Esophagus muscularis mucosa (tissue), 4 donors: Measurements from ENCODE around the gene TP53BP1. TPM values are rescaled to one million over a fixed set of nuclear protein-coding genes. Genes with fewer than 3 reads are reported as not detected.

Source experiments
- DNase-seq: peaks from one replicate; pipeline ENCODE4 v3.0.0-alpha.2; 2017; ENCODE audit errors: extremely low spot score
- H3K27ac ChIP-seq, 4 donors: fragments of 200-600 bp; sonication (generic); replicated peaks in 1 of 4; 1 replicate in 3 of 4; 2 replicates in 1 of 4; pipeline ENCODE4 v1.5.1; 2016 to 2019; ENCODE audit warnings: mild to moderate bottlenecking in 1 of 4
- H3K27me3 ChIP-seq, 4 donors: fragments of 200-600 bp; sonication (generic); one replicate each; pipeline versions ENCODE4 v1.5.1 to v1.6.0; 2016 to 2019
- H3K36me3 ChIP-seq, 4 donors: fragments of 200-600 bp; sonication (generic); one replicate each; pipeline ENCODE4 v1.5.1; 2016 to 2019
- H3K4me1 ChIP-seq, 4 donors: fragments of 200-600 bp; sonication (generic); one replicate each; pipeline ENCODE4 v1.5.1; 2016 to 2019
- H3K4me3 ChIP-seq, 4 donors: fragments of 200-600 bp; sonication (generic); 1 replicate in 2 of 4; 2 replicates in 2 of 4; pipeline ENCODE4 v1.5.1; 2016 to 2019; ENCODE audit warnings: mild to moderate bottlenecking in 4 of 4, moderate library complexity in 1 of 4
- H3K9me3 ChIP-seq, 4 donors: fragments of 200-600 bp; sonication (generic); 1 replicate in 3 of 4; 2 replicates in 1 of 4; pipeline ENCODE4 v1.5.1; 2016 to 2019
- EP300 ChIP-seq: sonication (generic); formaldehyde crosslinking; IDR thresholded peaks from one replicate; pipeline ENCODE4 v1.6.1; 2017; ENCODE audit warnings: antibody characterized with exemption
- POLR2A ChIP-seq: fragments of 450-650 bp; IDR thresholded peaks from one replicate; pipeline ENCODE4 v1.6.1; 2017; ENCODE audit warnings: antibody characterized with exemption, moderate library complexity, mild to moderate bottlenecking, low read depth
- POLR2AphosphoS5 ChIP-seq, 2 donors: sonication (generic); formaldehyde crosslinking; IDR thresholded peaks; one replicate each; pipeline ENCODE4 v1.6.1; 2017; ENCODE audit warnings: antibody characterized with exemption in 2 of 2
- WGBS: methylation state at CpG from one replicate; pipeline ENCODE4 v1.1.5; 2018; 5-methylcytosine and 5-hydroxymethylcytosine counted together
- intact Hi-C: fragments of 100-400 bp; cut with DNase I; formaldehyde crosslinking; loops from one replicate; pipeline ENCODE4 v1.15.1; 2023
- total RNA-seq, 4 donors: library from RNA; depleted of rRNA; stranded (reverse); fragments of >200 nt; gene quantifications; one replicate each; pipeline versions ENCODE4 v1.1.0 to v1.2.1, GENCODE V29; 2016
- TF ChIP-seq, protein P1 (sequence below), 3 experiments: fragments of 200-600 bp in 2 of 3; fragments of 450-650 bp in 1 of 3; sonication (generic) in 2 of 3; IDR thresholded peaks; one replicate each; pipeline ENCODE4 v1.5.1; 2017 to 2019; ENCODE audit warnings: antibody characterized with exemption in 3 of 3, mild to moderate bottlenecking in 2 of 3, moderate library complexity in 1 of 3

The TP53BP1 gene
- total RNA-seq, 4 donors from 2014 or later, result 24.7 to 29.9 (median 27.0) TPM

DNA sequence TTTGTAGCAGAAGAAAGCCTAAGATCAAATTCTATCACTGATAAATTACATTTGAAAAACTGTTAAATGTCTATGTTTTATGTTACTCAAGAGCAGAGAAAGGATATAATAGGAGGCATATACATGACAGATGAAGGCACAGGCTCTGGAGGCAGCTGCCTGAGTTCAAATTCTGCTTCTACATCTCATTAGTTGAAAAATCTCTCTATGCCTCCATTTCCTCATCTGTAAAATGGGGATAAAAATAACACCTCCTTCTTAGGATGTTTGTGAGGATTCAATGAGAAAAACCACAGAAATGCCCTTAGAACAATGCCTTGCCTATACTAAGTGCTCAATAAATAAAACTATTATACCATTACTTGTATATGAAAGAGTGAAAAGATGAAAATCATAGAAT lies 21.0 kb downstream of the TP53BP1 start:
- intact Hi-C loops, result no loop called here
- H3K27me3 ChIP-seq, result no peaks in the 10 kb centered on the region
- H3K36me3 ChIP-seq, result peaks cover 29 to 99% (median 82%) of the 10 kb centered on the region in 4 donors
- H3K27ac ChIP-seq, result no peak overlapping the region
- H3K4me3 ChIP-seq, result no peak overlapping the region
- TF ChIP-seq, protein P1, sequence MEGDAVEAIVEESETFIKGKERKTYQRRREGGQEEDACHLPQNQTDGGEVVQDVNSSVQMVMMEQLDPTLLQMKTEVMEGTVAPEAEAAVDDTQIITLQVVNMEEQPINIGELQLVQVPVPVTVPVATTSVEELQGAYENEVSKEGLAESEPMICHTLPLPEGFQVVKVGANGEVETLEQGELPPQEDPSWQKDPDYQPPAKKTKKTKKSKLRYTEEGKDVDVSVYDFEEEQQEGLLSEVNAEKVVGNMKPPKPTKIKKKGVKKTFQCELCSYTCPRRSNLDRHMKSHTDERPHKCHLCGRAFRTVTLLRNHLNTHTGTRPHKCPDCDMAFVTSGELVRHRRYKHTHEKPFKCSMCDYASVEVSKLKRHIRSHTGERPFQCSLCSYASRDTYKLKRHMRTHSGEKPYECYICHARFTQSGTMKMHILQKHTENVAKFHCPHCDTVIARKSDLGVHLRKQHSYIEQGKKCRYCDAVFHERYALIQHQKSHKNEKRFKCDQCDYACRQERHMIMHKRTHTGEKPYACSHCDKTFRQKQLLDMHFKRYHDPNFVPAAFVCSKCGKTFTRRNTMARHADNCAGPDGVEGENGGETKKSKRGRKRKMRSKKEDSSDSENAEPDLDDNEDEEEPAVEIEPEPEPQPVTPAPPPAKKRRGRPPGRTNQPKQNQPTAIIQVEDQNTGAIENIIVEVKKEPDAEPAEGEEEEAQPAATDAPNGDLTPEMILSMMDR (IDR thresholded peaks at IDR 0.05), result no peak
- no peak for TF ChIP-seq POLR2A
- no peak for TF ChIP-seq POLR2AphosphoS5 (IDR thresholded peaks at IDR 0.05)
- TF ChIP-seq EP300, result no peak
- no peaks in the 10 kb centered on the region for H3K4me1 ChIP-seq
- no peaks in the 10 kb centered on the region for H3K9me3 ChIP-seq
- DNase-seq, result no peak

DNA sequence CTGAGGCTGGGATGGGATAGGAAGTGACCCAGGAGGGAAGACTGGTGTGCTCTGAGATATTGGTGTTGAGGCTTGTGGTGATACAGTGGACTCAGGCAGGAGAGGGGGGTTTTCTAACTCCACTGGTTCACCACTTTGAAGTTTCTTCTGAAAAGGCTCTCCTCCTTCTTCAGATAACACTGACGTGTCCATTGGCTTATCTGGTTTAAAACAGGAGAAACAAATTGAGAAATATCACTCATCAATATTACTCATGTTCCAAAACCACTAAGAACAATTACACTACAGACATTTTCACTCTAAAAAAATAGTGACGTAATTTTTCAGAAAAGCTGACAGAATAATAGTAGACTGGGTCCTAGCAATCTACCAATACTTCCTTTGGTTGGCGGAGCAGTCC lies 23.1 kb downstream of the TP53BP1 start:
- H3K9me3 ChIP-seq, result no peaks in the 10 kb centered on the region
- WGBS, result 94% methylated on average over 3 of the region's 3 CpGs

DNA sequence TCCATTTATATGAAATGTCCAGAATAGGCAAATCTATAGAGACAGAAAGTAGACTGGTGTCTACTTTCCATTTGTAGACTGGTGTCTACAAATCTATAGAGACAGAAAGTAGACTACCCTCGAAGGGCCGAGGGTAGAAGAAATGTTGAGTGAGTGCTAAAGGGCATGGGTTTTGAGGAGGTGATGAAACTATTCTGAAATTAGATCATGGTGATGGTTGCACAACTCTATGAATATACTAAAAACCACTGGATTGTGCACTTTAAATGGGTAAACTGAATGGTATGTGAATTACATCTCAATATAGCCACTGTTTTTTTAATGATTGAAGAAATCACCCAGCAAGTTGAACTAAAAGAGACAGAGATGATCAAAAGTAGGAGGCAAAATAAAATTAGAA lies 27.9 kb downstream of the TP53BP1 start:
- intact Hi-C loops, result no loop called here

More for the DNA sequence above, 23.1 kb downstream of the TP53BP1 start:
- Histone ChIP-seq H3K4me3 (no peak overlapping the region), H3K27me3 (no peaks in the 10 kb centered on the region), H3K4me1 (no peaks in the 10 kb centered on the region), H3K27ac (no peak overlapping the region), H3K36me3 (peaks cover 11 to 97% (median 75%) of the 10 kb centered on the region in 4 donors)
- TF ChIP-seq POLR2AphosphoS5 (IDR thresholded peaks at IDR 0.05), result no peak
- DNase-seq, result no peak
- intact Hi-C loops, result no loop called here

DNA sequence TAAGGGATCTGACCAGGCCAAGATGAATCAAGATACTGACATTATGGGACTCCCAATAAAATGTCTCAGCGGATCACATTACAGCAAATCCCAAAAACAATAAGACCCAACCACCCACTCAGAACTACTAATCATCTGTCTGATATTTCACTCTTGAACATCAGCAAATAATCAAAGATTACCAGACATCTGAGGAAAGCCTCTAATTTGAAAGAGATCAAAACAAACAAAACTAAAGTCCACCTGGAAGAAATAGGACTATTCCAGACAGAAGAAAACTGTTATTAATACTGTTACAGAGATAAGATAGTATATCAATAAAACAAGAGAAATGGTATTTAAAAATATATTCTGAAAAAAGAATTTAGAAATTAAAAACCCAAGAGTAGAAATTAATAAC lies 29.0 kb downstream of the TP53BP1 start:
- no peak for DNase-seq
- Histone ChIP-seq H3K9me3 (no peaks in the 10 kb centered on the region), H3K27me3 (no peaks in the 10 kb centered on the region), H3K4me1 (no peaks in the 10 kb centered on the region), H3K4me3 (no peak overlapping the region), H3K36me3 (peaks cover 0 to 80% (median 54%) of the 10 kb centered on the region in 4 donors), H3K27ac (no peak overlapping the region)
- 100% methylated on average over 1 of the region's 1 CpG for WGBS
- intact Hi-C loops, result no loop called here
- TF ChIP-seq POLR2A, result no peak
- no peak for TF ChIP-seq POLR2AphosphoS5 (IDR thresholded peaks at IDR 0.05)
- TF ChIP-seq, protein P1 (IDR thresholded peaks at IDR 0.05), result no peak
- no peak for TF ChIP-seq EP300

More for the DNA sequence above, 27.9 kb downstream of the TP53BP1 start:
- Histone ChIP-seq H3K27ac (no peak overlapping the region), H3K27me3 (no peaks in the 10 kb centered on the region), H3K36me3 (peaks cover 0 to 88% (median 57%) of the 10 kb centered on the region in 4 donors), H3K4me1 (no peaks in the 10 kb centered on the region), H3K9me3 (no peaks in the 10 kb centered on the region), H3K4me3 (no peak overlapping the region)
- no peak for DNase-seq
- TF ChIP-seq, protein P1 (IDR thresholded peaks at IDR 0.05), result no peak
- TF ChIP-seq EP300 (no peak), POLR2AphosphoS5 (IDR thresholded peaks at IDR 0.05) (no peak), POLR2A (no peak)
- WGBS, result 74% methylated on average over 2 of the region's 2 CpGs

DNA sequence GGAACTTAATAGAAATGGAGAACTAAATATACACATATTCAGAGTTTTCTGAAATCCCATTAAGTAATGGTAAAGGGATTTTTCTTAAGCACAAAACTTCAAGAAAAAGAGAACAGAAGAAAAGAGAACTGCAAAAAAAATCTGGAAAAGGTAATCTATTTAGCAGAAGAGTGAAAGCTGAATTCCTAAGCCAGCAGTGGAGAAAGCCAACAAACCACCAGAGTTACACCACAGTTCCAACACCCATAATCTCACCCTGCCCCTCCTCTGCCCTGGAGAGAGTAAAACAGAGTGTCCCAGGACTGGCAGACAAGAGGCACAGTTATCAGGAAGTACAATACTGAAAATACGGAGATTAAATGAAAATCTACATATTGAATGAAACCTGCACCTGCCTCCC lies 29.4 kb downstream of the TP53BP1 start:
- Histone ChIP-seq H3K4me1 (no peaks in the 10 kb centered on the region), H3K27me3 (no peaks in the 10 kb centered on the region), H3K36me3 (peaks cover 0 to 81% (median 53%) of the 10 kb centered on the region in 4 donors), H3K4me3 (no peak overlapping the region), H3K9me3 (no peaks in the 10 kb centered on the region), H3K27ac (no peak overlapping the region)
- WGBS, result 65% methylated on average over 1 of the region's 1 CpG
- no peak for DNase-seq
- intact Hi-C loops, result no loop called here
- TF ChIP-seq POLR2AphosphoS5 (IDR thresholded peaks at IDR 0.05), result no peak
- TF ChIP-seq POLR2A, result no peak
- no peak for TF ChIP-seq EP300
- TF ChIP-seq, protein P1 (IDR thresholded peaks at IDR 0.05), result no peak
